SIG-M5 (cell line): ENCODE results near the gene CLASP2.
"Not testable (repeated sequence)": the region's sequence is repeated elsewhere in the genome, so short reads cannot be mapped to it uniquely, and the experiment has no call there.

Source experiments
- DNase-seq: peaks from one replicate; lab custom pipeline; 2025; lab: John Stamatoyannopoulos, UW

CLASP2 gene

DNA sequence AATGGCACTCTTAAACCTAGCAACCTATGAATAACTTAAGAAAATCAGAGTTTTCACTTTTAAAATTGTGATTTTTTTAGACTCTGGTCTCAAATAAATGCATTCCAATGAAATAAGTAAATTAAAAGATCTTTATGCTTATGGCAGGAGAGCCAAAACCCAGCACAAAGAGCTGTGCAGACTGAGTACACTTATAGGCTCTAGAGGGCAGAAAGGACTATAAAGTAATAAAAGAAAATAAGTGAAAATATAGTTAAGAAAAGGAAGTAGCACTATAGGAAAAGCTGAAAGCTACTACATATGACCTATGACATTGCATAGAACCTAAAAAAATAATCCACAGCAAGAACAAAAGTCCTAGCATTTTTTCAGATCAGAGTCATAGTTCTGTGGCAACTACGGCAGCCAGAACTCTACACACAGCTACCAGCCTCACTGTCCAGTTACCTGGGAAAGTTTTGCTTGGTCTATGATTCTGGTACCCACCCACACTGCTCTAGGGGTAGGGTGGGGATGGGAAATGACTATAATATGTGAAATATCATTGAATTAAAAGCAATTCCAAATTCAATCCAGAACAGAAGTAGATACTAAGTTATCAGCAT, 30.5 kb downstream of the CLASP2 start:
- DNase-seq: no peak

DNA sequence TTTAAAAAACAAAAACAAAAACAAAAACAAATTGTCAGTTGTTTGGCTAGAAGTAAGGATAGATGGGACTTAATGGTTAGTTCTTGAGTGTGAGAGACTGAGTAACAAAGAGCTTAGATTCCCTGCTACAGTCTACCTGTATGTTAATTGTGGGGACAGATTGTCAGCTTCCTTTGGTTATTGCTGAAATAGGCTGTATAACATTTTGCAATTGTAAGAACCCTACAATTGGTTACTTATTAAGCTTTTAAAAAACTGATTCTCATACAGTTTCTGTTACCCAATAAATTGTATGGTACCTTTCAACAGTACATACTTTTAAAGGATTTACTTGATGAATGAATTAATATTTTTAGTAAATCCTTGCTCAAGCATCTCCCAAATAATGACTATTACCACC, 35.3 kb downstream of the CLASP2 start:
- DNase-seq: no peak

DNA sequence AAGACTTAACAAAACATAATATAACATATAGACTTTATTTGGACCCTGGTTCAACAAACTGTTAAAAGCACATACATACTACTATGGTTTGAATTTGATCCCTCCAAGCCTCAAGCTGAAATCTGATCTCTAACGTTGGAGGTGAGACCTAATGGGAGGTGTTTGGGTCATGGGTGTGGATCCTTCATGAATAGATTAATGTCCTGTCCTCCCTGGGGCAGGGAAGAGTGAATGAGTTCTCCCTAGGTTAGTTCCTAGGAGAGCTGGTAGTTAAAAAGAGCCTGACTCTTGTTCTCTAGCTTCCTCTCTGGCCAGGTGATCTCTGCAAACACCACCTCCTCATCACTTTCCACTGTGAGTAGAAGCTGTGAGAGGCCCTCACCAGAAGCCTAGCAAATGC, 36.4 kb downstream of the CLASP2 start:
- DNase-seq: no peak

DNA sequence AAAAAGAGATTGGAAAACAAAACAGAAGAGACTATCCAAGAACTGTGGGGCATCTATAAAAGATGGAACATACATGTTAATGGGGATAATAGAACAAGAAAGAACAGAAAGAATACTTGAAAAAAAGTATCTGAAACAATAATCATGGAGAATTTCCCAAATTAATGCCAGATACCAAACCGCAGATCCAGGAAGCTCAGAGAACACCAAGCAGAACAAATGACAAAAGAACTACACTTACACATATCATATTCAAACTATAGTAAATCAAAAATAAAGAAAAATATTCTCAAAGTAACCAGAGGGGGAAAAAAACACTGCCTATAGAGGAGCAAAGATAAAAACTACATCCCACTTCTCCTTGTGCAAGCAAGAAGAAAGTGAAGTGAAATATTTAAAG, 40.0 kb downstream of the CLASP2 start:
- DNase-seq: no peak

DNA sequence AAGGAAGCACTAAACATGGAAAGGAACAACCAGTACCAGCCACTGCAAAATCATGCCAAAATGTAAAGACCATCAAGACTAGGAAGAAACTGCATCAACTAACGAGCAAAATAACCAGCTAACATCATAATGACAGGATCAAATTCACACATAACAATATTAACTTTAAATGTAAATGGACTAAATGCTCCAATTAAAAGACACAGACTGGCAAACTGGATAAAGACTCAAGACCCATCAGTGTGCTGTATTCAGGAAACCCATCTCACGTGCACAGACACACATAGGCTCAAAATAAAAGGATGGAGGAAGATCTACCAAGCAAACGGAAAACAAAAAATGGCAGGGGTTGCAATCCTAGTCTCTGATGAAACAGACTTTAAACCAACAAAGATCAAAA, 44.6 kb downstream of the CLASP2 start:
- not testable (repeated sequence) for DNase-seq

DNA sequence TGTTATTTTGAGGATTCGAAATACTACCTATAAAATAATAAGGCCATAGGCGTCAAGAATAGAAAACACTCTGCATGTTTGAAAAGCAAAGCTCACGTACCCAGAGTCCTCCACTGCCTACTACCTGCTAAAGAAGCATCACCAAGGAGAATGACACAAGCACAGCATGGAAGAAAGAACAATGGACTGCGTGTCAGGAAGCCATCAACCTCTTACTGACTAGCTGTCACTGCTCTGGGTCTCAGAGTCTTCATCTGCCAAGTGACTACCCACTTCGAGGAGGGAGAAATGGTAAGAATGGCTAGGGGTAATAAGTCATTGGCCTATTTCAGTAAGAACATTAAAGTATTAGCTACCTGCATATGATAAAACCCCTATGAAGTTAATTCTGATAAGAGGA, 49.4 kb downstream of the CLASP2 start:
- no peak for DNase-seq

DNA sequence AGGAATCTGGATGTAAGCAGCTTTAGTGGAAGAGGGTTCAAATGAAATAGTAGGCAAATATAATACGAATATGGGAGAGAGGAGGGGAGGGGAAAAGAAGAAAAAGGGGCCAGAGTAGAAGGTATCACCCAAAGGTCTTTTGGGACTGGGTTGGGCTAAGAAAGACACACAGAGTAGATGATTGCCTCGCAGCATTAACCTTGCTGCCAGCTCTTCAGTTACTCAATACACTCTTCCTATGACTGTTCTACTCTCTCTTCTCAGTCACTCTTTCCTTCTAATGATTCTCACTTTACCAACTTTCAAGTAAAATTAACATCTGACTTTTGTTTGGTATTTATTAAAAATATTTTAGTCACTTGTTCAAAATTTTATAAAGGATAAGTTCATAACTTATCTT, 52.8 kb downstream of the CLASP2 start:
- no peak for DNase-seq

DNA sequence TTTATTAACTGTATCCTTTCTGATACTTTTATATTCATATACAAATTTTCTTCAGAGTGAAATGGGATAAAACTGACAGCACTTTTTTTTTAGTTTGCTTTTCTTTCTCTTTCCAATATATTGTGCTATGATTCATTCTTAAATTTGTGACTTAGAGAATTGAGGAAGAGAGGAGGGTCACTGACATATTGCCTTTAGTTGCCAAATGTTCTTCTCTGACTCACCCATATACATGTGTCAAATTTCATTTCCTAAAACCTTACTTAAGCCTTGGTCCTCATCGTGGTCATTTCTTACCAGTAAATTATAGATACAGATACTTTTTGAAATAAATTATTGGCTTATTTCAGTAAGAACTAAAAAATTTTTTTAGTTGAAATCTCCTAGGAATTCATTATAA, 53.9 kb downstream of the CLASP2 start:
- DNase-seq: peak; percentile 87

DNA sequence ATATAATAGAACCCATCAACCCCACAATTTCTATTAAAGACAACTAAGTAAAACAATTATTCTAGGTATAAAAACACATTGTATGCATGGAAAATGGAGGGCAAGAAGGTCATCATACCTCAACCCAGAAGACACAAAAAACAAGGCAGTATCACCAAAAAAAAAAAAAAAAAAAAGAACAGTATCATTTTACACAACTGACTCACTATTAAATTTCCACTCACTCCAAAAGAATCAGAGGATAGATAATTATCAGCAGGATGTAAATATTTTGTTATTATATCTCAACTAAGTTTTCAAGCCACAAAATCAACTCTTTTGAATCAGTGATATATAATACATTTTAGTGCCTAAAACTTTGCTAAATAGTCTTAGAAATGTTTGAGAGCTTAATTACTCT, 55.0 kb downstream of the CLASP2 start:
- no peak for DNase-seq

DNA sequence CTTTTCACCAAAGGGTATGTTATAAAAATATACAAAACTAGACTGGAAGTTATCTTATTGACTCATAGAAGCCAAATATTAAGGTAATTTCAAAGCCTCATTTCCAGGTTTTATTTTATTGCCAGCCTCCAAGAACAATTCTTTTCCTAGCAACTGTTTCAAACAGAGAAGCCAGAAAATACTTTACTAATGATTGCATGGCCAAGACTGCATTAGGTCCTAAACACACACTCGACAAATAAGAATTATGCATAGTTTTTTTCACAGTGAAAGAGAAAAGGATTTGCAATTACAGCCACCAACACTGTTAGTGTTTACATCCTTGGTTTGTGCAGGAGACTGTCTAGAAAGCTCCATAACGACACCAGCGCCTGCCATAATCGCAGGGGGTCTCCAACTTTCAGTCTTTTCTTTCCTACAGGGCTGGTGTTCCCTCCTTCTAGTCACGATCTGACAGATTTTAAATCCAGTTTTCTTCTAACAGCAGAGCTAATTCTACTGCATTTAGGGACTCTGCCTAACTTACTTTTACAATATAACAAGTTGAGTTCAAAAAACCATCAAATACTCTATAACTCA, 58.1 kb downstream of the CLASP2 start:
- no peak for DNase-seq

DNA sequence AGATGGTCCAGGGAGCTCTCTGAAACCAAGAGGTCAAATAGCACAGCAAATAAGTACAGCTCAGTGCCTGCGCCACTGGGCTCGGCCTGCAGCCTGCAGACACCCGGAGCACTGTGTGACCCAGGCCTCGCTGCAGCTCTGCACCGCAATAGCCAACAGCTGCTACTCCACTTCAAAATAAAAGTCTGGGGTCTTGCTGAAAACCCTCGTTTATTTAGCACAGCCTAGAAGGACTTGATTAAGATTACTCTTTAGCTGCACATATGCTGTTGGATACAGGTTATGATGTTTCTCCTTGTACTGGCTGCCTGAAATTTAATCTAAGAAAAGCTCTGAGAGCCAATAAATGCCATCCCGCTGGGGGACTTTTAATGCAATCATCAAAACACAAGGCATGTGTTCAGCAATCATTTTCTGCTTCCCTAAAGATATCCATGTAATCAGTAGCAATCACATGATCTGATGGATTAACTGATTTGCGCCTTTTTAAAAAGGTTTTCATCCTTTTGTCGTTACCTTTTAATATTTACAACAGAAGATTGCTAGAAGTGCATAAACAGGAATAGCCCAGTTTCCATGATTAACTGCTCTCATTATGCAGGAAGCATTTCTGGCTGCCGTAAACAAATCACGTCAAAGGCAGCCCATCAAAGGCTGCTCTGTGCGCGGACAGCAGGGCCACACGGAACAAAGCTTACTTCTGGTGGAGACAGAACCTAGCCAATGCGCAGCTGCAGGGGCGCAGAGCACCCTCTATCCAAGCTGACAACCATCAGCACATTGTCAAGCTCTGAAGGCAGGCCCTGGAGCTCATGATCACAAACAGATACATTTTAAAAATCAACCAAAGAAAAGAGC, 58.8 kb downstream of the CLASP2 start:
- no peak for DNase-seq

DNA sequence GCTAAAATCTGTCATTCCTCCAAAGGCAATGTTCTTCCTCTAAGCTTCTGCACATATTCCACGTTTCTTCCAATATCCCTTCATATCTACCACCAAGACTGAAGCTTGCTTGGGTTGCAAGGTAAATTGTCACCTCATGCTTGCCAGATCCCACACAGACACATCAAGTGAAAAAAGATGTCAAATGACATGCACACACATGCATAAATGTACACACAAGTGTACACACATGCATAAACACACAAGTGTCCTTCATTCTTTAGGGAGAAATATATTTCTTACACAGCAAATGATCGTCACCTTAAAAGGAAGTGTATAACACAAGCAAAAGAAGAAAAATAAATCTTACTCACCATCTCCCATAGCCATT, 59.4 kb downstream of the CLASP2 start:
- DNase-seq: no peak

DNA sequence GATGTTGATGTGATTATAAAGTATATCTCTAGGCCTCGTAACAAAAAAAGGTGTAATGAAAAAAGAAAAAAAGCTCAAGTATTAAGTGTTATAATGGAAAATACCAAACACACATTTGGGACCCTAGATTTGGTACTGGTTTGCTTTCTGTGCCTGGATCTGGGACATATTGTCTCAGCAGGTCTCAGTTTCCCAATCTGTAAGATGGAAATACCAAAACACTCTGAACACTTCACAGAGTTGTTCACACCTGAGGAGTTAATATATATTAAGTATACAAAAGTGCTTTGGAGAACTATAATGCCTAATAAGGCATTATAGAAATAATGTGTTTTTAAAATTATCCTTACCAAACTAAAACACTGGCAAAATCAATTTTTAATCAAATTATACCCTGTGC, 60.0 kb downstream of the CLASP2 start:
- DNase-seq: no peak

DNA sequence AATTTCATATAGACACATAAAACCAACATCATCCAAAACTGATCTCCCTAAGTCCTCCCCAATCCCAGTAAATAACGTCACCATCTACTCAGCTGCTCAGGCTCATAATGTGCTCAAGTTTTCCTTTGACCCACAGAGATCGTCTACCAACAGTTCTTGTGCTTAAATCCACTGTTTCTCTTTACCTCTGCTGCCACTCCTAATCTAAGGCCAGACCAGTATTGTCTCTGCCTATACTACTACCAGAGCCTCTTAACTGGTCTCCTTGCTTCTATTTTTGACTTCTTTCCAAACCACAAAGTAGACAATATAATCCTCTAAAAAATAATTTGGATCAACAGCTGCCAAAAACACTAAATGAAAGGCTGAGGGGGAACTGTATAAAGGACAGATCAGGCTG, 65.3 kb downstream of the CLASP2 start:
- DNase-seq: no peak

DNA sequence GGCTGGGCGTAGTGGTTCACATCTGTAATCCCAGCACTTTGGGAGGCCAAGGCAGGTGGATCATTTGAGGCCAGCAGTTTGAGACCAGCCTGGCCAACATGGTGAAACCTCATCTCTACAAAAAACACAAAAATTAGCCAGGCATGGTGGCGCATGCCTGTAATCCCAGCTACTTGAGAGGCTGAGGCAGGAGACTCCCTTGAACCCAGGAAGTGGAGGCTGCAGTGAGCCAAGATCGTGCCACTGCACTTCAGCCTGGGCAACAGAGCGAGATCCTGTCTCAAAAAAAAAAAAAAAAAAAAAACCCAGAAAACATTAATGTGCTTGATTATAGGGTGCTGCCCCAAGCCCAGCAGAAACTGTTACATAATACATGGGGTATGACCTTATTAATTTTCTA, 67.0 kb downstream of the CLASP2 start:
- DNase-seq: not testable (repeated sequence)

DNA sequence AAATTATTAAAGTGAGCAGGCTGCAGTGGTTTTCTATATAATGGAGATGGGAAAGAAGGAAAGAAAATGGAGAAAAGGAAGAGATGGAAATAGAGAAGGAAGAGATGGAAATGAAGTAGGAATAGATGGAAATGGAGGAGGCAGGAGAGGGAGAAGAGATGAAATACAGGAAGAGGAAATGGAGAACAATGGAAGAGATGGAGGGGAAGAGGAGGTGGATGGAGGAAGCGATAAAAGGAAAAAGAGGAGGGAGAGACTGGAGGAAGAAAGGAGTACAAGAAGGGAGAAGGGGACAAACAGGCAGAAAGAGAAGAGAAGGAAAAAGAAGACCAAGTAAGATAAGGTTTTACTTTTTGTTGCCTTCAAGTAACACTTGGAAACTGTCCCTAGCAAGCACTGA, 67.6 kb downstream of the CLASP2 start:
- no peak for DNase-seq

DNA sequence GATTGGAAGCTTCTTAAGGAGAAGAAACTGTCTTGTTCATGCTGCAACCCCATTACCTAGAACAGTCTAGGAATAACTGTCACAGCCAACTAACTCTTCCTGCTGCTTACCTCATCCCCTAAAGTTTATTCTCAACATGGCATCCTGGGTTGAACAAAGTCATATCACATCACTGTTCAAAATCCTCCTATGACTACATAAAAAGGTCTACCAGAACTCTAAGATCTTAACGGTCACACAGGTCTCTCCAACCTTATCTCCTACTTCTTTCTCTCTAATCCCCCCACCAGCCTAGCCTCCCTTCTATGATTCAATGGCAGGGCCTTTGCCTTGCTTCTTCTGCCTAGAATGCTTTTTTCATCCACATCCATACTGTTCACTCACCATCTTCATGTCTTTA, 69.3 kb downstream of the CLASP2 start:
- DNase-seq: no peak

DNA sequence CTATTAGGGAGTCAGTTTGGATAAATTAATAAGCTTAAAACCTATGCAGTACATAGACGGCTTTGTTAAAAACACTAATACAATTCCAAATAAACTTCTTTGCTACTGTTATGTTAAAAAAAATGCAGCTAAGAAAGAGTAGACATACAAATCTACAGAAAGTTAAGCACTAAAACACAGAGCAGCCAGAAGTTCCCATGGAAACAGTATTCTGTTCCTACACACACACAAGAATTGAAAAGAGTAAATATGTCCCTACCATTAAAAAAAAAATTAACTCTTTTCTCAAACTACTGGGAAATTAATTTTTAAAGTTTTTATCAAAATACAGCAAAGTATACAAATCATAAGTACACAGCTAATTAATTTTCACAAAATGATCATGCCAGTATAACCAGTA, 71.6 kb downstream of the CLASP2 start:
- no peak for DNase-seq

DNA sequence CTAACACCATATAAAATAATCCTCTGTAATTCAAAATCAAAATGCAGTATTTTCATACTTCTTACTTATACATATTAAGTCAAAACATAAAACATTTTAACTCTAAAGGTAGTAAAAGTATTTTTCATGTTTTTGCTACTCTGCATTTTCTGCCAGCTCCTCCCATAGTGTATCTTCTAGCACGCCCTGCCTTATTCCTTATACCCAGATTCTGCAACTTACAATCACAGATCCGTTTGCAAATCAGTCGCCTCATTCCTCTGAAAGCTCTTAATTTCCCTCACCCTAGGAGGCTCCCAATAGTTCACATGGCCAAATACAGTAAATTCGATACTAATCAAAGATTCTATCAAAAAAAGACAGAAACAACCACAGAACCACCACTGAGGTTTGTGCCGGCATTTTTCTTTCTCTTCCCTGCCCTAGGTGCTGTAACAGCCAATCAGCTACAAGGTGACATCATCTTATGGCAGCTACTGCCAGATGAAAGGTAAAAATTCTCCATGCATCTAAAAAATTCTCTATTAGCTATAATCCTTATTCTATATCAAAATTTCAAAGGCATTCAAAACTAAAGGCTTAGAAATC, 72.9 kb downstream of the CLASP2 start:
- no peak for DNase-seq

DNA sequence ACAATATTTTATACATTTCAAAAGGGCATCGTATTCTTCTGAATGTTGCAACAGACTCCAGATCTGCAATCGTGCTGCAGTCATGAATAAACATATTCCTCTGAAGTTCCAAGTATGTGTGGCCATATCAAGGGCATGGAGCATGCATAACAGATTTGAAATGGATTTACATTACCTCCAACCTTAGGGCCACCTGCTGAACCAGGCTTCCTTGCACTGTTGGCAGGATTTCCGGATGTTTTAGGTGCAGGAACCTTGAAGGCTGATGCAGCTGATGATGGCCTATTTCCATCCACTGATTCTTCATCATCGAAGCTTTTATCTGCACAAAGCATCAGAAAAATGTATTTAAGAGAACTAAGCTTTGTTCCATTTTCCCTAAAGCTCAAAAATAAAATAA, 73.5 kb downstream of the CLASP2 start:
- DNase-seq: no peak

DNA sequence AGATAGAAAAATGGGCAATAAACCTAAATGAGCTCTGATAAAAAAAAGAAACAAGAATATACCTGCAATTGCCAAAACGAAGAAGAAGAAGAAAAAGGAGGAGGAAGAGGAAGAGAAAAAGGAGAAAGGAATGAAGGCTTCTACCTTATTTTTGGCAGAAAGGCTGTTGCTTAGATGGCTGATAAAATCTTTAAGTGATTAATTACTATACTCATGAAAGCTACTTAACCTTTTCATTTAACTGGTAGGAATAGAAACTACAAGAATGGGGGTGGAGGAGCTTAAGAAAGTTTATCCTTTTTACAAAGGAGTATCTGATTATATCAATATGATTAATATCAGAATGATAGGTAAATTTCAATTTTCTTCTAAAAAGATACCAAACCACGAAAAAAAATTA, 75.2 kb downstream of the CLASP2 start:
- no peak for DNase-seq

DNA sequence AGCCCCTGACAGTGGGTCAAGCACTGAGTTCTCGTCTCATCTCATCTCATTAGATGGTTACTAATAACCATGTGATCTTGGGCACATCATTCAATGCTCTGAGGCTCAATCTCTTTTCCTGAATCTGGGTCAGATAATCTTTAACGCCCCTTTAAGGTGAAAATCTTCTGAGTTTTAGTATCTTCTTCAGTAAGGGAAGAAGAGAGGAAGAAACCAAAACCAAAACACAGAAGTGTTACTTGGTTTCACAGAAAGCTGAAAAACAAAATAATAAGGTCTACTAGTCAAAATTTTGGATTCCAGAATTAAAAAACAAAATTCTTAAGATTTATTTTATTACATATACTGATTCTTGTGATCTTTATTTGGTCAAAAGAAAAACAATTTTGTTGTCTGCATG, 78.2 kb downstream of the CLASP2 start:
- DNase-seq: no peak

DNA sequence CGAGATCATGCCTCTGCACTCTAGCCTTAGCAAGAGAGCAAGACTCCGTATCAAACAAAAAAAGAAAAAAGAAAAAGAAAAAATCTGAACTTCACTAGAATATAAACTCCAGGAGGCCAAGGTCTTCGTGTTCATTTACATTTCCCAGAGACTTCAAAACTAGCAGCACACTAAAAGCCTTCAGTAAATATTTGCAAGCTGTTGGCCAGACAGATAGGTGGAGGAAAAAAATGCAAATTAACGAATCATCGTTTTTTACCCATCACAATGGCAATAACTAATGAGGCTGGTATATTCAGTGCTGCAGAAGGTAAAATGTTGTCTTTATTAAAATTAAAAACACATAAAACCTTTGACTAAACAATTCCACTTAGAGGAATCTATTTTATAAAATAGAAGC, 80.6 kb downstream of the CLASP2 start:
- DNase-seq: no peak
